ENCODE data around the gene OTUD7B.
"Not testable (repeated sequence)": the region's sequence is repeated elsewhere in the genome, so short reads cannot be mapped to it uniquely, and the experiment has no call there.

OTUD7B gene

GRCh38 chr1:149962736-149963135, 47.8 kb downstream of the OTUD7B start:
- TF ChIP-seq CTCF (IDR thresholded peaks at IDR 0.05; ENCODE audit: low read depth, low read length, missing control alignments): no peak
- no peak overlapping the region for H3K4me3 ChIP-seq (replicated peaks; ENCODE audit: low read depth, low read length)
- no peak for DNase-seq (ENCODE audit: extremely low read depth, low read depth)

GRCh38 chr1:149962039-149962647, 48.4 kb downstream of the OTUD7B start:
- peak; percentile 42 for DNase-seq (ENCODE audit: extremely low read depth, low read depth)
- no peak overlapping the region for H3K4me3 ChIP-seq (replicated peaks; ENCODE audit: low read depth, low read length)
- TF ChIP-seq CTCF (IDR thresholded peaks at IDR 0.05; ENCODE audit: low read depth, low read length, missing control alignments): peak; percentile 60

DNA sequence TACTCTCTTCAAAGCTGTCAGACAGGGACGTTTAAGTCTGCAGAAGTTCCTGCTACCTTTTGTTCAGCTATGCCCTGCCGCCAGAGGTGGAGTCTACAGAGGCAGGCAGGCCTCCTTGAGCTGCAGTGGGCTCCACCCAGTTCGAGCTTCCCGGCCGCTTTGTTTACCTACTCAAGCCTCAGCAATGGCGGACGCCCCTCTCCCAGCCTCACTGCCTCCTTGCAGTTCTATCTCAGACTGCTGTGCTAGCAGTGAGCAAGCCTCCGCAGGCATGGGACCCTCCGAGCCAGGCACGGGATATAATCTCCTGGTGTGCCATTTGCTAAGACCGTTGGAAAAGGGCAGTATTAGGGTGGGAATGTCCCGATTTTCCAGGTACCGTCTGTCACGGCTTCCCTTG, 53.0 kb downstream of the OTUD7B start:
- H3K4me3 ChIP-seq (replicated peaks; ENCODE audit: low read depth, low read length); DNase-seq (ENCODE audit: extremely low read depth, low read depth): not testable (repeated sequence)

DNA sequence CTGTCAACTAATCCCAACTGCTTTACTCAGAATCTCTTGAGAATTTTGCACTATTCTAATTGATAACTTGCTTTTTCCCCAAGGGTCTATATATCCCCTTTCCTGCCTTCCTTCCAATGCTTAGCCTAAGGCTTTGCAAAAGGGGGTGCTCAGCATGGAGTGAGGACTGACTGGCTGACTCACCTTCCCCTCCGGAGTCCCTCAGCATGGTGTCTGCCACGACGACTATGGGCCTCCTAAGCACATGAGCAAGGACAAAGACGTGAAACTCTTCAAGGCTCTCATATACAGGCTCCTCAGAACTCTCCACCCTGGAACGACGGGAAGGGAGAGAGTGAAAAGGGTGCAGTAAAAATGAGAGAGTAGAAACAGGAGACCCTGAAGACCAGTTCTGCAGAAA, 60.6 kb downstream of the OTUD7B start:
- no peak for TF ChIP-seq CTCF (IDR thresholded peaks at IDR 0.05; ENCODE audit: low read depth, low read length, missing control alignments)
- H3K4me3 ChIP-seq (replicated peaks; ENCODE audit: low read depth, low read length): no peak overlapping the region
- no peak for DNase-seq (ENCODE audit: extremely low read depth, low read depth)

GRCh38 chr1:149945206-149945605, 65.3 kb downstream of the OTUD7B start:
- H3K4me3 ChIP-seq (replicated peaks; ENCODE audit: low read depth, low read length): no peak overlapping the region
- DNase-seq (ENCODE audit: extremely low read depth, low read depth): no peak
- no peak for TF ChIP-seq CTCF (IDR thresholded peaks at IDR 0.05; ENCODE audit: low read depth, low read length, missing control alignments)

DNA sequence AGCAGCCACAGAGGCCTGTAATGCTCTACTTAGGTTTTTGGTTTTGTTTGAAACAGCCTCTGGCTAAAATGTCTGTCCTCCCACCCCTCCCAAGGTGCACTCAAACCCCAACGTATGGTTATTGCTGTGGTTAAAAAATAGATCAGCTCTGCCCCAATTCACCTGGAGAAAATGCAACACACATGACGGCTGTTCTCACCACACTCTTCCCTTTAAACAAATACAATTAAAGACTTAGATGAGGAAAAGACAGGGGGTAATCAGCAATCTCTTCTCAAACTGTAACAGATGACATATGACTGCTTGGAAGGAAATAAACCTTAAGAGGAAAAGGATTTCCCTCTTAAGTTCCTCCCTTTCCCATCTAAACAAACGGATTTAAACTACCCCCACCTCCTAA, 67.6 kb downstream of the OTUD7B start:
- no peak for TF ChIP-seq CTCF (IDR thresholded peaks at IDR 0.05; ENCODE audit: low read depth, low read length, missing control alignments)
- no peak for DNase-seq (ENCODE audit: extremely low read depth, low read depth)
- H3K4me3 ChIP-seq (replicated peaks; ENCODE audit: low read depth, low read length): no peak overlapping the region

- no peak overlapping the region for H3K4me3 ChIP-seq (replicated peaks; ENCODE audit: low read depth, low read length)
- no peak for DNase-seq (ENCODE audit: extremely low read depth, low read depth)
- TF ChIP-seq CTCF (IDR thresholded peaks at IDR 0.05; ENCODE audit: low read depth, low read length, missing control alignments): peak; percentile 40
Measured at GRCh38 chr1:149942207-149942606, 68.3 kb downstream of the OTUD7B start.
